ENCODE results near the gene GPRC5A. TPM values are rescaled to one million over a fixed set of nuclear protein-coding genes. Genes with fewer than 3 reads are reported as not detected.

The GPRC5A gene
- total RNA-seq, 5 donors from 2014 or later (not counting 1 experiment from before 2014, with no cell fraction given) = 0.28 to 2.0 (median 1.4) TPM; not detected in 1

- peaks cover 19 to 53% of the 10 kb centered on the region in 2 donors for H3K27me3 Mint-ChIP-seq
- H3K4me3 Mint-ChIP-seq = no peak overlapping the region
- H3K4me1 Mint-ChIP-seq = peaks cover 8 to 13% (median 13%) of the 10 kb centered on the region in 3 donors
- H3K4me1 ChIP-seq (ENCODE audit: control insufficient read depth in 1 of 2, extremely low read depth in 1 of 2, insufficient read depth in 2 of 2, low read length in 2 of 2) = peaks cover 3 to 15% of the 10 kb centered on the region in 2 experiments
- ChIA-PET CTCF (no interaction called here), POLR2A (no interaction called here)
- no peaks in the 10 kb centered on the region for H3K36me3 Mint-ChIP-seq
- no peaks in the 10 kb centered on the region for H3K9me3 ChIP-seq
- no peak overlapping the region for H3K27ac ChIP-seq (ENCODE audit: low read length)
- no peaks in the 10 kb centered on the region for H3K9me3 Mint-ChIP-seq
- WGBS (ENCODE audit: insufficient coverage) = 62% methylated on average over 4 of the region's 10 CpGs
- no peak overlapping the region for H3K4me3 ChIP-seq (ENCODE audit: control insufficient read depth in 1 of 2, extremely low read depth in 1 of 2, low read length in 1 of 2)
- no peaks in the 10 kb centered on the region for H3K36me3 ChIP-seq (ENCODE audit: control insufficient read depth in 2 of 2, extremely low read depth in 1 of 2, insufficient read depth in 1 of 2, low read length in 1 of 2)
- H3K27me3 ChIP-seq (replicated peaks in 1 of 2; ENCODE audit: control insufficient read depth in 2 of 2, extremely low read depth in 1 of 2, insufficient read depth in 2 of 2, low read length in 1 of 2) = peaks cover 6 to 48% of the 10 kb centered on the region in 2 experiments
- ATAC-seq (replicated peaks in 1 of 4) = no peak
- H3K27ac Mint-ChIP-seq = no peak overlapping the region
- no peak for DNase-seq
Measured at GRCh38 chr12:12892681-12893141, 1.3 kb downstream of the GPRC5A start.

- peaks cover 3 to 15% of the 10 kb centered on the region in 2 experiments for H3K4me1 ChIP-seq (ENCODE audit: control insufficient read depth in 1 of 2, extremely low read depth in 1 of 2, insufficient read depth in 2 of 2, low read length in 2 of 2)
- H3K4me3 Mint-ChIP-seq = no peak overlapping the region
- no peak overlapping the region for H3K4me3 ChIP-seq (ENCODE audit: control insufficient read depth in 1 of 2, extremely low read depth in 1 of 2, low read length in 1 of 2)
- H3K27me3 ChIP-seq (replicated peaks in 1 of 2; ENCODE audit: control insufficient read depth in 2 of 2, extremely low read depth in 1 of 2, insufficient read depth in 2 of 2, low read length in 1 of 2) = peaks cover 6 to 50% of the 10 kb centered on the region in 2 experiments
- H3K4me1 Mint-ChIP-seq = peaks cover 8 to 13% (median 13%) of the 10 kb centered on the region in 3 donors
- ChIA-PET POLR2A (no interaction called here), CTCF (no interaction called here)
- no peak overlapping the region for H3K27ac ChIP-seq (ENCODE audit: low read length)
- DNase-seq (no peak), ATAC-seq (replicated peaks in 1 of 4) (no peak)
- H3K27me3 Mint-ChIP-seq = peaks cover 15 to 50% of the 10 kb centered on the region in 2 donors
- H3K9me3 Mint-ChIP-seq = no peaks in the 10 kb centered on the region
- no peaks in the 10 kb centered on the region for H3K9me3 ChIP-seq
- no peak overlapping the region for H3K27ac Mint-ChIP-seq
- no peaks in the 10 kb centered on the region for H3K36me3 ChIP-seq (ENCODE audit: control insufficient read depth in 2 of 2, extremely low read depth in 1 of 2, insufficient read depth in 1 of 2, low read length in 1 of 2)
- 90% methylated on average over 5 of the region's 5 CpGs for WGBS (ENCODE audit: insufficient coverage)
- no peaks in the 10 kb centered on the region for H3K36me3 Mint-ChIP-seq
Measured at GRCh38 chr12:12893438-12893837, 2.1 kb downstream of the GPRC5A start.

DNA sequence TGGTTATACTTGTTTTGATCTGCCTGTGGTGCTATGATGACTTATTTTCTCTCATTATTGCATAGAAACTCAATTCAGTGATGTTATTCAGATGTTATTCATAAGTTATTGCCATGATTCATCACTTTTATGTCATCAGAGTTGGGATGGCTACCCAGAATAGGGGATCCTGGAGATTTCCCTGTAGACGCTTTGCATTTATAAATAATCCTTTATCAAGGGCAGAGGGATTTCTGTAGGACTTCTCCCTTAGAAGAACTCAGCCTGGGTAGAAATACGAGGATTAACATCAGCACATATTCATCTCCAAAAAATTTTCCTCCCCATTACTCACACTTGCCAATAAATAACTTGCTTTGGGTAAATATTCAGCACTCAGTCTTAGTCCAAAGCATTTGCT is 4.9 kb downstream of the GPRC5A start:
- Histone ChIP-seq H3K27me3 (replicated peaks in 1 of 2; ENCODE audit: control insufficient read depth in 2 of 2, extremely low read depth in 1 of 2, insufficient read depth in 2 of 2, low read length in 1 of 2) (peaks cover 2 to 27% of the 10 kb centered on the region in 2 experiments), H3K27ac (ENCODE audit: low read length) (no peak overlapping the region), H3K9me3 (no peaks in the 10 kb centered on the region), H3K36me3 (ENCODE audit: control insufficient read depth in 2 of 2, extremely low read depth in 1 of 2, insufficient read depth in 1 of 2, low read length in 1 of 2) (no peaks in the 10 kb centered on the region), H3K4me3 (ENCODE audit: control insufficient read depth in 1 of 2, extremely low read depth in 1 of 2, low read length in 1 of 2) (no peak overlapping the region), H3K4me1 (ENCODE audit: control insufficient read depth in 1 of 2, extremely low read depth in 1 of 2, insufficient read depth in 2 of 2, low read length in 2 of 2) (peaks cover 0 to 6% of the 10 kb centered on the region in 2 experiments)
- Mint-ChIP-seq H3K36me3 (no peaks in the 10 kb centered on the region), H3K4me1 (peaks cover 5 to 7% (median 6%) of the 10 kb centered on the region in 3 donors), H3K4me3 (no peak overlapping the region), H3K9me3 (no peaks in the 10 kb centered on the region), H3K27me3 (peaks cover 15 to 35% of the 10 kb centered on the region in 2 donors), H3K27ac (no peak overlapping the region)
- ChIA-PET CTCF (interaction anchor here (0.7 kb wide), 2 partner anchors 47 to 108 kb away, joined by 5 to 7 read pairs; no protein-coding TSS in a partner anchor), POLR2A (no interaction called here)
- no CpG with 5 or more reads among the region's 2 CpGs for WGBS (ENCODE audit: insufficient coverage)
- ATAC-seq (replicated peaks in 1 of 4) = no peak
- DNase-seq = no peak

- ChIA-PET POLR2A (interaction anchor here in 1 of 2 donors (0.6 kb wide), 1 partner anchor 188 kb away, joined by 3 read pairs; no protein-coding TSS in a partner anchor), CTCF (interaction anchor here in 1 of 2 donors (0.6 to 0.7 kb wide), 3 partner anchors 299 to 1091 kb away, joined by 3 to 4 read pairs (median 4); no protein-coding TSS in a partner anchor)
- Mint-ChIP-seq H3K27ac (no peak overlapping the region), H3K4me1 (peaks cover 0 to 6% (median 0%) of the 10 kb centered on the region in 3 donors), H3K27me3 (peaks cover 15 to 30% of the 10 kb centered on the region in 2 donors), H3K9me3 (no peaks in the 10 kb centered on the region), H3K36me3 (no peaks in the 10 kb centered on the region), H3K4me3 (no peak overlapping the region)
- no peaks in the 10 kb centered on the region for H3K36me3 ChIP-seq (ENCODE audit: control insufficient read depth in 2 of 2, extremely low read depth in 1 of 2, insufficient read depth in 1 of 2, low read length in 1 of 2)
- peaks cover 2 to 17% of the 10 kb centered on the region in 2 experiments for H3K27me3 ChIP-seq (replicated peaks in 1 of 2; ENCODE audit: control insufficient read depth in 2 of 2, extremely low read depth in 1 of 2, insufficient read depth in 2 of 2, low read length in 1 of 2)
- no peaks in the 10 kb centered on the region for H3K4me1 ChIP-seq (ENCODE audit: control insufficient read depth in 1 of 2, extremely low read depth in 1 of 2, insufficient read depth in 2 of 2, low read length in 2 of 2)
- no peak for DNase-seq
- no peaks in the 10 kb centered on the region for H3K9me3 ChIP-seq
- no peak overlapping the region for H3K27ac ChIP-seq (ENCODE audit: low read length)
- WGBS (ENCODE audit: insufficient coverage) = 100% methylated on average over 5 of the region's 6 CpGs
- H3K4me3 ChIP-seq (ENCODE audit: control insufficient read depth in 1 of 2, extremely low read depth in 1 of 2, low read length in 1 of 2) = no peak overlapping the region
- ATAC-seq (replicated peaks in 1 of 4) = no peak
Measured at GRCh38 chr12:12897302-12897701, 5.9 kb downstream of the GPRC5A start.

GRCh38 chr12:12898136-12898717 is 6.9 kb downstream of the GPRC5A start:
- H3K36me3 ChIP-seq (ENCODE audit: control insufficient read depth in 2 of 2, extremely low read depth in 1 of 2, insufficient read depth in 1 of 2, low read length in 1 of 2) = no peaks in the 10 kb centered on the region
- H3K27ac ChIP-seq (ENCODE audit: low read length) = no peak overlapping the region
- 92% methylated on average over 2 of the region's 9 CpGs for WGBS (ENCODE audit: insufficient coverage)
- H3K27ac Mint-ChIP-seq = no peak overlapping the region
- H3K4me3 Mint-ChIP-seq = no peak overlapping the region
- ChIA-PET CTCF (interaction anchor here (0.6 to 0.9 kb wide), 4 partner anchors 10 to 529 kb away, joined by 3 to 10 read pairs (median 4); no protein-coding TSS in a partner anchor), POLR2A (no interaction called here)
- H3K4me1 Mint-ChIP-seq = peaks cover 0 to 6% (median 0%) of the 10 kb centered on the region in 3 donors
- H3K27me3 Mint-ChIP-seq = peaks cover 11 to 22% of the 10 kb centered on the region in 2 donors
- DNase-seq (no peak), ATAC-seq (replicated peaks in 1 of 4) (no peak)
- H3K27me3 ChIP-seq (replicated peaks in 1 of 2; ENCODE audit: control insufficient read depth in 2 of 2, extremely low read depth in 1 of 2, insufficient read depth in 2 of 2, low read length in 1 of 2) = peaks cover 0 to 8% of the 10 kb centered on the region in 2 experiments
- no peaks in the 10 kb centered on the region for H3K9me3 ChIP-seq
- no peak overlapping the region for H3K4me3 ChIP-seq (ENCODE audit: control insufficient read depth in 1 of 2, extremely low read depth in 1 of 2, low read length in 1 of 2)
- no peaks in the 10 kb centered on the region for H3K4me1 ChIP-seq (ENCODE audit: control insufficient read depth in 1 of 2, extremely low read depth in 1 of 2, insufficient read depth in 2 of 2, low read length in 2 of 2)
- H3K36me3 Mint-ChIP-seq = no peaks in the 10 kb centered on the region
- H3K9me3 Mint-ChIP-seq = no peaks in the 10 kb centered on the region

DNA sequence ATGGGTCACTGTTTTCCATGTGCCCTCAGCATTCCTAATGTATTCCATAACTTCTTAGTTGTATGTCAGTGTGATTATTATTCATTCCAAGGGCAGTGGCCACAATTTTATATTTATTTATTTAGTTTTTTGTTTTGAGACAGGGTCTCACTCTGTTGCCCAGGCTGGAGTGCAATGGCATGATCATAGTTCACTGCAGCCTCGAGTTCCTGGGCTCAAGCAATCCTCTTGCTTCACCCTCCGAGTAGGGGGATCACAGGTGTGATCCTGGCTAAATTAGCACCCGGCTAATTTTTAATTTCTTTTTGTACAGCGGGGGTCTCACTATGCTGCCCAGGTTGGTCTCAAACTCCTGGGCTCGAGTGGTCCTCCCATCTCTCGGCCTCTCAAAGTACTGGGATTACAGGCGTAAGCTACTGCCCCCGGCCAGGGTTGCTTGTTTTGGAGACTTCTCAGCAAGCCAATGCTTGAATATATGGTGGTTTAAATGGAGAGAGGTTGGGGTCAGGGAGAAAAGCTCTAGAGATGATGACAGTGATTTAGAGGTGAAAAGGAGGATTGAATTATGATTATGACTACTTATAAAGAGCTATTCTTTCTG is 7.6 kb downstream of the GPRC5A start:
- Mint-ChIP-seq H3K4me3 (no peak overlapping the region), H3K36me3 (no peaks in the 10 kb centered on the region), H3K9me3 (no peaks in the 10 kb centered on the region), H3K27ac (no peak overlapping the region), H3K4me1 (peaks cover 0 to 6% (median 0%) of the 10 kb centered on the region in 3 donors), H3K27me3 (peaks cover 11 to 20% of the 10 kb centered on the region in 2 donors)
- H3K36me3 ChIP-seq (ENCODE audit: control insufficient read depth in 2 of 2, extremely low read depth in 1 of 2, insufficient read depth in 1 of 2, low read length in 1 of 2) = no peaks in the 10 kb centered on the region
- H3K9me3 ChIP-seq = no peaks in the 10 kb centered on the region
- ChIA-PET CTCF (interaction anchor here in 1 of 2 donors (0.7 kb wide), 1 partner anchor 362 kb away, joined by 4 read pairs; no protein-coding TSS in a partner anchor), POLR2A (no interaction called here)
- H3K27ac ChIP-seq (ENCODE audit: low read length) = no peak overlapping the region
- H3K4me1 ChIP-seq (ENCODE audit: control insufficient read depth in 1 of 2, extremely low read depth in 1 of 2, insufficient read depth in 2 of 2, low read length in 2 of 2) = no peaks in the 10 kb centered on the region
- ATAC-seq (replicated peaks in 1 of 4) (no peak), DNase-seq (no peak)
- no peak overlapping the region for H3K4me3 ChIP-seq (ENCODE audit: control insufficient read depth in 1 of 2, extremely low read depth in 1 of 2, low read length in 1 of 2)
- 74% methylated on average over 8 of the region's 8 CpGs for WGBS (ENCODE audit: insufficient coverage)
- H3K27me3 ChIP-seq (replicated peaks in 1 of 2; ENCODE audit: control insufficient read depth in 2 of 2, extremely low read depth in 1 of 2, insufficient read depth in 2 of 2, low read length in 1 of 2) = peaks cover 0 to 8% of the 10 kb centered on the region in 2 experiments

Measured in T-cell (primary cell).